Suppressor macrophage (primary cell): ENCODE data around the gene PIK3C2G.

ENCODE experiments used
- DNase-seq, 4 experiments: peaks; one replicate each; pipeline ENCODE4 v3.0.0-alpha.2; 2020 to 2022

Gene PIK3C2G

DNA sequence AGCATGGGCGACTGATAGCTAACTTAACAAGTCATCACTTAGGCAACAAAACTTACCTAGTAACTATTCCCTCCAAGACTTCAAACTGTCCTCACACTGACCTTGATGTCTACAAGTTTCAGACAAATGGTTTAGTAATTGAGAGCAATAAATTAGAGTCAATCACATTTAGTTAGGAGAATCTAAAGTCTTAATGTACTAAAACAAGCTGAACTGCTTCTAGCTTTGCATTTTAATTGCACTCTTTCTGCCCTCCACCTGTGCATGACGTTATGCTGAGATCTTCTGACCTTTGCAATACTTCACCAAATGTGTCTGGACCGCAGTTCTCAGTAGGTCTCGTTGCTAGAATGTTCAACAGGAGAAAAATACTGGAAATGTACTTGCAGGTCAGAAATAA, 158.0 kb downstream of the PIK3C2G start:
- DNase-seq, result no peak

GRCh38 chr12:18421867-18422266, 160.5 kb downstream of the PIK3C2G start:
- DNase-seq, result no peak

- no peak for DNase-seq
Observed at GRCh38 chr12:18422871-18423270, 161.6 kb downstream of the PIK3C2G start.

DNA sequence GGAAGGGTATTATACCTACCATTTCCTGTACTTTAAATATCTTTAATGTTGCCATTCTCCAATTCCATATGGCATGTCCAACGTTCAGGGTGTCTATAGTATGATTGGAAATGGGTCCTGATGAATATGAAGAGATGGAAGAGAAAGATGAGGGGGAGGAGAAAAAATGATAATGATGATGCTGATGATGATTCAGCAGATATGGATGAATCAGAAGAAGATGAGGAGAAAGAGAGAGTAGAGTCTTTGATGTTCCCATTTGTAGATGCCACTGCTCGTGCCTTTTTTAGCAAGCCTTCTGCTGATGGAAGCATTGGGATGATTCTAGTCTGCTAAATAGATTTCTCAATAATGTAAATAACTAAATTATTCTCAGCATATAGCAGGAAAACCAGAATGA, 163.5 kb downstream of the PIK3C2G start:
- no peak for DNase-seq

GRCh38 chr12:18427520-18427919, 166.2 kb downstream of the PIK3C2G start:
- no peak for DNase-seq

DNA sequence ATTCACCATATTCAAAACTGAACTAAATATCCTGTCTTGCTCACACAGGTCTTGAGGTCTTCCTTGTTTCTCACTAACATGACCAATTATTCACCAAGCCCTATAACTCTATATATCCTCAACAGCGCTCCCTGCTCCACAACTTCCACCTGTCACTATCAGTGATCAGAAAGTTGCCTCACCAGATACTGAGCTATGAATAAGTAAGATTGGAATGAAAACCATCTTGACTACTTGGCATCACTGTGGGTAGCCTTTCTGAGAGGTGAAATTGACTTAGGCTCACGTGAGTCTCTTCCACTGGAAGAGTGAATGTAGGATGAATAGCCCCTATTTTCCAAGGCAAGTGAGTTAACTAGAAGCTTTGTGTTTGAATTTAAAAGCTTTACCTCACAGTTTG, 167.1 kb downstream of the PIK3C2G start:
- DNase-seq, result no peak

GRCh38 chr12:18429366-18429765, 168.0 kb downstream of the PIK3C2G start:
- no peak for DNase-seq

DNA sequence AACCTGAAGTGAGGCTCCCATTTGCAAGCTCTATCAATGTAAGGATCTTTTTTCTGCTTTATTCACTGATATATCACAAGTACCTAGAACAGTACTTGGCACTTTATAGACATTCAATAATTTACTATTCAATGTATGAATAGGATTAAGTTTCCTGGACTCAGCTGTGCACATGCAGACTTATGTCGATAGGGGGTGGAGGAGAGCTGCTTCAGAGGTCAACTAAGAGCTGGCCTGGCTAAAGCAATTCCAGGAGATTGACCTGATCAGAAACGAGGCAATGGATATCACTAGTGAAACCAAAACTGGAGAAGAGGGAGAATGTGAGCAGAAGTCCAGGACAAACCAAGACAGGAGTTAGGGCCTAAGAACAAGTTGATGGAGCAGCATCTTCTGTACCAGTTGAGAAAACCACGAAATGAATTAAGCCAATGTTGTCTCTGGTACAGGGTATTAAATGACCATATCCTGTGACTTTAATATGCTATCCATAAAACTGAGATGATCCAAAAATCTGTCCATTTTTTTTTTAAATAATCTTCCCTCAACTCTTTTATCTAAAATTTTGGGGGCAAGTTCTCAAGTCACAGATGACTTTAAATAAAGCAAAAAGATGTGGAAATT, 169.2 kb downstream of the PIK3C2G start:
- peak; percentile 34 to 52 (median 44) for DNase-seq

GRCh38 chr12:18431771-18432170, 170.5 kb downstream of the PIK3C2G start:
- DNase-seq, result no peak

- DNase-seq, result no peak
Observed at GRCh38 chr12:18432206-18432605, 170.9 kb downstream of the PIK3C2G start.

GRCh38 chr12:18436170-18436569, 174.9 kb downstream of the PIK3C2G start:
- DNase-seq, result no peak

DNA sequence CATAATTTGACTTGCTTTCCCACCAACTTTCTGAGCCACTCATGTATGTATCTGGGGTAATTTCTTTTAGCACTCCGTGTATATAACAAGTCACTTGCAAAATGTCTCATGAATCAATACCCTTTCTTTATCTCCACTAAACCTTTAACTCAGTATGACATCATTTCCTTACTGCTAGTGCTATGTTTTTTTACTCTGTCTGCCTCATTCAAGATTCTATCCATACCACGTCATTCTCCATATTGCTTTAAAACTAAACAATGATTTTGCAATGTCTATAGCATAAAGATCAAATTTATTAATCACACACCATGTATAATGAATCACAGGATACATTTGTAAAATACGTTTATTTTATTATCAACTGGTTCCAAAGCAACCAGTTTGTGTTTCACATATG, 178.2 kb downstream of the PIK3C2G start:
- no peak for DNase-seq

DNA sequence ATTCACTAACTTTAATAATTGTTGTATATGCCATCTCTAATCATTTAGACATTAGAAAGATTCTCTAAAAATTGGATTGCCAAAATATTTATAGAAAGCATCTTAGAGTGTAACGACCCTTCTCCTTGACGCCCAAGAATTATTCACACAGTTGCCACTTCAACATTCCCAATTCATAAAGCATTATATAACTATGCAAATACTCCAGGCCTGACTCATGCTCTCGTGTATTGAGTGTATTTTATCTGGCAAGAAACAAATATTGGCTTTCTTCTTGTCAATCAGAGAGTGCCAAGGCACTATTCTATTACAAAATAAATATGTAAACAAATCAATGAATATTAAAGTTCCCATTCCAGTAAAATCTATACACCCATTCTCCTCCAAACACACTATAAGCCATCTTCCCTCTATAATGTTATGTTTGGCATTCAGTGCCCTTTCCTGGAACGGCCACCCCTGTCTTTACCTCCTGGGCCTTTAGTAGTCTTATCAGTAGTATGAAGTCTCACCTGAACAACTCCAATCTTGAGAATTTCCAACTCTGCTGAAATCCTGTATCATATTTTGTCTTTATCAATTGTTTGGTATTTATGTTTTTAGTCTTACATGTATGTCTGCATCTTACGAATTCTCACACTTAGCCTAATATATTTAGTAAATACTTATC, 182.6 kb downstream of the PIK3C2G start:
- no peak for DNase-seq

DNA sequence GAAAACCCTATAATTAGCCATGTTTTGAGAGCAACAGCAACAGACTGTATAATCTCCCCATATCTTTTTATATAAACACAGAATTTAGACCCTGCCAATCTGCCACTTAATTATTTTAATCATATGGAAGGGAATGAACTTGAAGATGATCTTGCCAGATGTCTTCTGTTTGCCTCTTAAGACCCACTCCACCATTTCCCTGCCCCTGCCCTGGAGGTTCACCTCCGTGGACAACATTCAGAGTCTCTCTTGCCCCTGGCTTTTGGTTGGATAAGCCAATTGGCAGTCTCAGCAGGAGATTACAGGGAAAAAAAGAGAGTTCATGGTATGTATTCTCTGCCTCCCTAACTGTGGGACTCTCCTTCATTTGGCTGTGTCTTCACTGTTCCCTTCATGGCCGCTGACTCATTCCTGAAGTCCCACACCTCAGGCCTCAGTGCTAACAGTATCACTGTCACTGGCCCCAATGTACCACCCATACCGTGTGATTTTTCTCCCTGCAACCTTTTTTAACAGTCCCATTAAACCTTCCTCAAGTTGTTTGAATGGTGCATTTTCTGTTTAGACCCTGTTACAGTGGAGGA, 184.8 kb downstream of the PIK3C2G start:
- no peak for DNase-seq

- DNase-seq, result no peak
Observed at GRCh38 chr12:18454330-18454729, 193.0 kb downstream of the PIK3C2G start.

GRCh38 chr12:18456344-18456743, 195.0 kb downstream of the PIK3C2G start:
- DNase-seq, result no peak

DNA sequence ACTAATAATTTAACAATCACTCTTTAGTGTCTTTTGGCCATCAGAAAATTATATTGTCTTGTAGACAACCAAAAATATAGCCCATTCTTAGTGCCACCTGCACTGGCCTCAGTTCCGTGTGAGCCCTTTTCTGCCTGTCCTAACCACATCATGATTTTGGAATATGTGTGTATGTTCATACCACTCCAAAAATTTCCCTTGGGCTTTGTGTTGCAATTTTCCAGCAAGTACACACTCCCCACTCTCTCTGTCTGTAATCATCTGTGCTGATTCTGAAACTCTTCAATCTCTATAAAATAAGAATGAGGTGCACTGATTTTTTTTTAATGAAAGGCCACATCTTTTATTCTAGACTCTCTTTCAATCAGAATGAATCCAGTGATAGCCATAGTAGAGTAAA, 196.0 kb downstream of the PIK3C2G start:
- DNase-seq, result no peak

DNA sequence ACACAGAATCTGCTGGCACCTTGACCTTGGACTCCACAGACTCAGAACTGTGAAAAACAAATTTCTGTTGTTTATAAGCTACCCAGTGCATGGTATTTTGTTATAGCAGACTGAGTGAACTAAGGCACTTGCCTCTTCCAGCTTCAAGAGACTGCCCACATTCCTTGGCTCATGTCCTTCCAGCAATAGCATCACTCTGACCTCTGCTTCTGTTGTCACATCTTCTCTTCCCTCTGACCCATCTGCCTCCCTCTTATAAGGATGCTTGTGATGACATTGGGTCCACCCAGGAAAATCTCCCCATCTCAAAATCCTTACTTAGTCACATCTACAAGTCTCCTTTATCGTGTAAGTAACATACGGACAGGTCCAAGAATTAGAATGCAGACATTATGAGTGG, 200.4 kb downstream of the PIK3C2G start:
- no peak for DNase-seq

GRCh38 chr12:18462442-18462841, 201.1 kb downstream of the PIK3C2G start:
- DNase-seq, result no peak

- DNase-seq, result no peak
Observed at GRCh38 chr12:18467620-18468245, 206.4 kb downstream of the PIK3C2G start.

GRCh38 chr12:18468246-18469075, 207.1 kb downstream of the PIK3C2G start:
- DNase-seq, result no peak

- no peak for DNase-seq
Observed at GRCh38 chr12:18470251-18470650, 208.9 kb downstream of the PIK3C2G start.

- no peak for DNase-seq
Observed at GRCh38 chr12:18472304-18472703, 211.0 kb downstream of the PIK3C2G start.
